ENCODE results near the gene TMEM182.

DNA sequence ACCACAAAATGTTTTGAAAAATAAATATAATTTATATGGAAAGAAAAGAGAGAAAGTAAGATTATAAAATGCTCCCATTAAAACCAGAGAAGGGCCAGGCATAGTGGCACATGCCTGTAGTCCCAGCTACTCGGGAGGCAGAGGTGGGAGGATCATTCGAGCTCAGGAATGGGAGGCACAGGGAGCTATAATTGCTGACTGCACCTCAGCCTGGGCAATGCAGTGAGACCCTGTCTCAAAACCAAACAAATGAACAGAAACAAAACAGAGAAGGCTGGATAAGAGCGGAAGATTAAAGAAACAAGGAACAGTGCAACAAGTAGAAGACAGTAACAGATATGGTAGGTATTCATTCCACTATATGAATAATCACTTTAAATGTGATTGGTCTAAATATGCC is 18.6 kb upstream of the TMEM182 start:
- TF ChIP-seq POLR2A (IDR thresholded peaks at IDR 0.05; ENCODE audit: low read depth, low read length) (no peak), POLR2AphosphoS5 (IDR thresholded peaks at IDR 0.05; ENCODE audit: low read depth, low read length) (no peak), TAF1 (IDR thresholded peaks at IDR 0.05; ENCODE audit: low read depth, low read length) (no peak), PAX5 (IDR thresholded peaks at IDR 0.05; ENCODE audit: insufficient read depth, low read length, severe bottlenecking) (no peak), SPI1 (IDR thresholded peaks at IDR 0.05; ENCODE audit: low read depth, low read length) (no peak)

All from GM12891 (cell line).